Coronary artery (tissue), 2 donors: ENCODE measurements around the gene NOL11.
"Not testable (repeated sequence)": the region's sequence is repeated elsewhere in the genome, so short reads cannot be mapped to it uniquely, and the experiment has no call there.

ENCODE experiments used
- DNase-seq: peaks from one replicate; pipeline ENCODE4 v3.0.0-alpha.2; 2017; ENCODE audit warnings: low spot score
- H3K27ac ChIP-seq, 2 donors: fragments of 200-600 bp; sonication (generic); one replicate each; pipeline ENCODE4 v1.5.1; 2016 to 2019
- H3K4me3 ChIP-seq: fragments of 200-600 bp; sonication (generic); 2 replicates; pipeline ENCODE4 v1.5.1; 2016; ENCODE audit warnings: mild to moderate bottlenecking, moderate library complexity
- TF ChIP-seq, protein P1 (sequence below): fragments of 200-600 bp; sonication (generic); IDR thresholded peaks from one replicate; pipeline ENCODE4 v1.5.1; 2019; ENCODE audit warnings: antibody characterized with exemption

NOL11 gene

DNA sequence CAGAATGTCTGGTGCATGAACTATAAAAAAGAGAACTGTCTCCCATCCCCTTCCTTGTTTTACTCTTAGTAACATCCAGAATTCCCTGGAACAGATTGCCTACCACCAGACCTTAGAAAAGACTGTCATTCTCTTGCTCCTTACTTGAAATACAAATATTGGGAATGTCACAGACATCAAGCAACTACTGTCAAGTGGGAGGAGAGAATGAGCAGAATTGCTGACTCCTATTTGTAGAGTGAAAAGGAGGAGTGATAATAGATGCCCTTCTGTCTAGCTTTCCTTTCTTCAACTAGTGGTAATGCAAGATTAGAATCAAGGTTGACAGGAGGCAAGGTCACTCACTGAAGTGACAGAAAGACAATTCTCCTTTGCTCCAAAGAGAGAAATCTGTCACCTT lies 23.9 kb upstream of the NOL11 start:
- DNase-seq, result no peak
- H3K4me3 ChIP-seq, result no peak overlapping the region
- TF ChIP-seq, protein P1, sequence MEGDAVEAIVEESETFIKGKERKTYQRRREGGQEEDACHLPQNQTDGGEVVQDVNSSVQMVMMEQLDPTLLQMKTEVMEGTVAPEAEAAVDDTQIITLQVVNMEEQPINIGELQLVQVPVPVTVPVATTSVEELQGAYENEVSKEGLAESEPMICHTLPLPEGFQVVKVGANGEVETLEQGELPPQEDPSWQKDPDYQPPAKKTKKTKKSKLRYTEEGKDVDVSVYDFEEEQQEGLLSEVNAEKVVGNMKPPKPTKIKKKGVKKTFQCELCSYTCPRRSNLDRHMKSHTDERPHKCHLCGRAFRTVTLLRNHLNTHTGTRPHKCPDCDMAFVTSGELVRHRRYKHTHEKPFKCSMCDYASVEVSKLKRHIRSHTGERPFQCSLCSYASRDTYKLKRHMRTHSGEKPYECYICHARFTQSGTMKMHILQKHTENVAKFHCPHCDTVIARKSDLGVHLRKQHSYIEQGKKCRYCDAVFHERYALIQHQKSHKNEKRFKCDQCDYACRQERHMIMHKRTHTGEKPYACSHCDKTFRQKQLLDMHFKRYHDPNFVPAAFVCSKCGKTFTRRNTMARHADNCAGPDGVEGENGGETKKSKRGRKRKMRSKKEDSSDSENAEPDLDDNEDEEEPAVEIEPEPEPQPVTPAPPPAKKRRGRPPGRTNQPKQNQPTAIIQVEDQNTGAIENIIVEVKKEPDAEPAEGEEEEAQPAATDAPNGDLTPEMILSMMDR, result no peak
- H3K27ac ChIP-seq, result no peak overlapping the region

DNA sequence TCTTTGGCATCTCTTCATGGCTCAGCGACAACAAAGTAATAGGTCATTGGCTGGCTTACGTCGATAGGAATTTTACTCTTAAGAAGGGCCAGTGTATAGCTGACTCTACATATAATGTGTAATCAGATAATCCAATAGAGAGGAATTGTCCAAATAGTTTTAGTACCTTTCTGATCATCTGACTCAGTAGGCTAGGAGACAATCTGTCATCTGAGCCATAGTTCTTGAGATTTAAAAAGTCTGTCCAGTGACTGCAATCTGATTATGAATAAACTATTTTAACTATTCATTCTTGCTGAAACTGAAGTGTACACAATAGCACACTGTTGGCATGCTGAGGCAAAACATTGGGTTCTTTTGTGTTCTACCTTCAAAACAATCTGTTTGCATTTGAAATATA lies 21.4 kb upstream of the NOL11 start:
- TF ChIP-seq, protein P1, result no peak
- DNase-seq, result no peak
- H3K27ac ChIP-seq, result no peak overlapping the region

DNA sequence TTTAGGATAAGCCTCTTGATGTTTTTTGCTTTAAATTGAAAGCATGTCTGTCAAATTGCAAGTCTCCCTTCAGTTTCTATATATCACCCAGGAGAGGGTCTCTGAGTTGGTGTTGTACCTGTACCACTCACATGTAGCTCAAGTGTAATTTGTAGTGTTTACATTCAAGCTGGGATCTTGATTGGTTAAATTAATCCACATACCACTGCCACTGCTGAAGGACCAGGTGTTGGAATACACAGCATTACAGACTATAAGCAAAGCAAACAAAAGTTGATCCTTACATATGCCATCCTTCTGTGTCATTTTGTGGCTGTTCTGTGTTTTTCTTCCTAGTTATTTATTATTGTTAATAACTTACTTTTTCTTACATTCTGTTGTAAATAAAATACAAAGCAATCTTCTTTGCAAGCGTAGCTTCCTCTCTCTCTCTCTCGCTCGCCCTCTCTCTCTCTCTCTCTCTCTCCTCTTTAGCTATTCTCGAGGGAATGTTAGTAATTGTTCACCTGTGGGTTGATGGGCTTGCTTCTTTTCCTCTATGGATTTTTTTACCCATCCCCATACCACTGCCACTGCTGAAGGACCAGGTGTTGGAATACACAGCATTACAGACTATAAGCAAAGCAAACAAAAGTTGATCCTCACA lies 20.8 kb upstream of the NOL11 start:
- Histone ChIP-seq H3K27ac (no peak overlapping the region), H3K4me3 (no peak overlapping the region)
- TF ChIP-seq, protein P1, result no peak
- DNase-seq, result no peak

More for the DNA sequence above, 21.4 kb upstream of the NOL11 start:
- no peak overlapping the region for H3K4me3 ChIP-seq

DNA sequence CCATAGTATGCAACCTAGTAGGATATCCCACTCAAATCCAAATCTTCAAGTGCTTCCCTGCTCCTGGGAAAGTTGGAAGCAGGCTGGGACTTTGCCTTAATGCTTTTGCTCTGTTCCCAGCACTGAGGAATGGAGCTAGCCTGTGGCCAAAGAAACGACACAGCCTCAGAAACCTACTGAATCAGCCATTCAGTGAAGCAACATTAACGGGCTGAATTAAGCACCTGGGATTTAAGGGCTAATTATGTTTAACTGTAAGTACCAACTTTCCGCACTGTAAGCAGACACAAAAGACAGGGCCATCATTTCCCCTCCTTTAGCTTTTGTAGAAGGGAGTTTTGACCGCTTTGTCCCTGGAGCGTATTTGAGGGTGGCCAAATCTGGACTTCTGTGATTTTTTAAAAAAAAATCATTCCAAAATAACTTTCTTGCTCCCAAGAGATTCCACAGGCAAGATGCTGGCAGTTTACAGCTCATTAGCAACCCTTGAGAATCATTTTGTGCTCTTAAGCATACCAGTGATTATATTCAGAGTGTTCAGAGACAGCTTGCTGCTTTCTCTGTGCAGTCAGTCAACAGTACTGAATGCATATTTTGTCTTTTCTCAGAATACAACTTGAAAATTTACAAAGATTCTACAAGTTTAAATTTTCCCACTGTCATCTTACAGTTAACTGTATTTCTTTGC lies 17.6 kb upstream of the NOL11 start:
- Histone ChIP-seq H3K27ac (no peak overlapping the region), H3K4me3 (no peak overlapping the region)
- no peak for DNase-seq
- TF ChIP-seq, protein P1, result no peak

DNA sequence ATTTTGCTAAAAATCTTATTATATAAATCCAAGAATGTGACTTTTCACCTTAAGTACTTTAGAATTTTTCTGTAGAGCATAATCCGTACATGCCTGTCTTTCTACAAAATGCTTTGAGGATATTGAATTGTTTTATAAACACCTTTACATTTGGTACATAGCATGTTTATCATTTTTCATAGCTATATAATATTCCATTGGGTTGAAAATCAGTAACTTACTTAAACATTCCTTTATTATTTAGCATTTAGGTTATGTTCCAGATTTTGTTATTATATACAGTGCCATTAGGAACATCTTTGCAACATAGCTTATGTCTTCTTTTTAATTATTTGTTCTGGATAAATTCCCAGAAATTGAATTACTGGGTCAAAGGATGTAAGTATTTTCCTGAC lies 17.0 kb upstream of the NOL11 start:
- Histone ChIP-seq H3K27ac (no peak overlapping the region), H3K4me3 (no peak overlapping the region)
- TF ChIP-seq, protein P1, result no peak
- DNase-seq, result no peak

DNA sequence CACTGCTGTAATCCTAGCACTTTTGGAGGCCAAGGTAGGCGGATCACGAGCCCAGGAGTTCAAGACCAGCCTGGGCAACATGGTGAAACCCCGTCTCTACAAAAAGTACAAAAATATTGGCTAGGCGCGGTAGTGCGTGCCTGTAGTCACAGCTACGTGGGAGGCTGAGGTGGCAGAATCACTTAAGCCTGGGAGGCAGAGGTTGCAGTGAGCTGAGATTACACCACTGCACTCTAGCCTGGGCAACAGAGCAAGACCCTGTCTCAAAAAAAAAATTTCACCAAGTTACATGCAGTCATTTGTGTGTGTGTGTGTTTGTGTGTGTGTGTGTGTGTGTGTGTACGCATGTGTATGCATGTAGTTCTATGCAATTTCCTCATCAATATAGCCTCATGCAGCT lies 14.9 kb upstream of the NOL11 start:
- not testable (repeated sequence) for DNase-seq, H3K27ac ChIP-seq, H3K4me3 ChIP-seq

DNA sequence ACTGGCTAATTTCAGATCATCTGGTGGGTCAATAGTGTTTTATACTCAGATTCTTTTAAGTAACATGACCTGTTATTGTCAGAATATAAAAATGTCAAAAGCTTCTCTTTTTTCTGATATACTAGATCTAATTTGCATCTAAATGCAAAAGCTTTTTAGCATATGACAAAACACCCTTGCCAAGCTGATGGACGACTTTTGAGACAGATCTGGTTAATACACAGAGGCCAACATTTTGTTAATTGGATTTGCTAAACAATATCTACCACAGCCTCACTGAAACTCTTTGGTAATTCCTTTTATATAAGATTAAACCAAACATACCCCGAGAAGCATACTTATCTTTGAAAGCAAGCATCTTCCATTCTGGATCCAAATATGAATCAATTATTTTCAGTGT lies 10.3 kb upstream of the NOL11 start:
- no peak overlapping the region for H3K4me3 ChIP-seq
- H3K27ac ChIP-seq, result no peak overlapping the region
- DNase-seq, result no peak
- TF ChIP-seq, protein P1, result no peak
